Activated naive CD8-positive, alpha-beta T cell treated with anti-CD3 and anti-CD28 coated beads for 36 hours (primary cell): ENCODE data around the gene SPIRE1. TPM values are rescaled to one million over a fixed set of nuclear protein-coding genes. Genes with fewer than 3 reads are reported as not detected.

Experiments used
- DNase-seq: peaks from one replicate; pipeline ENCODE4 v3.0.0; 2021
- H3K27ac Mint-ChIP-seq: one replicate; pipeline ENCODE4 v1.8.0; 2022; ENCODE audit warnings: mild to moderate bottlenecking, moderate library complexity, mixed read lengths
- H3K27me3 Mint-ChIP-seq: one replicate; pipeline ENCODE4 v1.8.0; 2022; ENCODE audit warnings: mild to moderate bottlenecking, mixed read lengths
- H3K36me3 Mint-ChIP-seq: one replicate; pipeline ENCODE4 v1.8.0; 2021; ENCODE audit warnings: mild to moderate bottlenecking, mixed read lengths
- H3K4me1 Mint-ChIP-seq: one replicate; pipeline ENCODE4 v1.8.0; 2021; ENCODE audit warnings: mixed read lengths
- H3K4me3 Mint-ChIP-seq: one replicate; pipeline ENCODE4 v1.8.0; 2022; ENCODE audit warnings: mild to moderate bottlenecking, moderate library complexity, mixed read lengths
- H3K9me3 Mint-ChIP-seq: one replicate; pipeline ENCODE4 v1.8.0; 2022; ENCODE audit warnings: mixed read lengths
- total RNA-seq, 2 experiments: library from RNA; stranded (reverse); gene quantifications; one replicate each; pipeline ENCODE4 v1.2.3, GENCODE V29; 2021

The SPIRE1 gene
- total RNA-seq, 2 experiments from 2014 or later = 4.6 to 6.0 TPM

DNA sequence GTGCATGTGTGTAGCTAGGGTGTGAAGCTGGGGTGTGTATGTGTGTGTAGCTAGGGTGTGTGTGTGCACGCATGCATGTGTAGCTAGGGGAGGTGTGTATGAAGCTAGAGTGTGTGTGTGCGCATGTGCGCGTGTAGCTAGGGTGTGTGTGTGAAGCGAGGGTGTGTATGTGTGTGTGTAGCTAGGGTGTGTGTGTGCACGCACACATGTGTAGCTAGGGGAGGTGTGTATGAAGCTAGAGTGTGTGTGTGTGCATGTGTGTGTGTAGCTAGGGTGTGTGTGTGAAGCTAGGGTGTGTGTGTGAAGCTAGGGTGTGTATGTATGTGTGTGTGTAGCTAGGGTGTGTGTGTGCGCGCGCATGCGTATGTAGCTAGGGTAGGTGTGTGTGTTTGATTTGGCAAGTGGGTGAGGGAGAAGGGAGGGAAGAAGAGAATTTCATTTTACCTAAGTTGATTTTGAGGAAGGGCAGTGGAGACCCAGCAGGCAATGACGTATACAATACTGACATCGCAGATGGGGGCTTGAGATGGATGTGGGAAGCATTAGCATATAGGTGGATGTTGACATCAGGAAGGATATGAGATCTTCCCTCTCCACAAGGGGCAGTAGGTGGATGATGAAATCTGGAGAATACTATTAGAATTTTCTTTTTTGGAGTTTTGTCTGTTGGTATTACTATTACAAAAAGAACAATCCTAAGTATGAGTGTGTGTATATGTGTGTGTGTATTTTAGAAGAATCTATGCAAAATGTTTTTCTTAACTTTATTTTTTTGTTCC, 179.4 kb downstream of the SPIRE1 start:
- Mint-ChIP-seq H3K27ac (no peak overlapping the region), H3K9me3 (no peaks in the 10 kb centered on the region), H3K27me3 (no peaks in the 10 kb centered on the region), H3K4me3 (no peak overlapping the region), H3K36me3 (no peaks in the 10 kb centered on the region), H3K4me1 (no peaks in the 10 kb centered on the region)
- no peak for DNase-seq

DNA sequence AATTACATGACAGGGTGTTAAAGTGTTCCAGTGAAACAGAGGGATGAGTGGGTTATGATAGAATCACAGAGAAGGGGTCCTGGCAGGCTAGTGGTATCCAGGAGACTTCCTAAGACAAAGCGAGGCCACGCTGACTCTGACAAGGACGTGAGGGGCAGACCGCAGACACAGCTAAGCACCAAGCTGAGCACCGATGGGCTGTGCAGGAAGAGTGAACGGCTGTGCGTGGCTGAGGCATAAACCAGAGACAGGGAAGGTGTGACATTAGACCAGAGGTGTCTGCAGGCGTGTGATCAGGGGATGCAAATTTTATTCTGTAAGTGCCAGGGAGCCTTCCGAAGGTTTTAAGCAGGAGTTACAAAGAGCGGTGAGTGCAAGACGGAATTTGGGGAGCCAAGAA, 180.3 kb downstream of the SPIRE1 start:
- no peak for DNase-seq
- Mint-ChIP-seq H3K27me3 (no peaks in the 10 kb centered on the region), H3K9me3 (no peaks in the 10 kb centered on the region), H3K27ac (no peak overlapping the region), H3K4me1 (no peaks in the 10 kb centered on the region), H3K4me3 (no peak overlapping the region), H3K36me3 (no peaks in the 10 kb centered on the region)

DNA sequence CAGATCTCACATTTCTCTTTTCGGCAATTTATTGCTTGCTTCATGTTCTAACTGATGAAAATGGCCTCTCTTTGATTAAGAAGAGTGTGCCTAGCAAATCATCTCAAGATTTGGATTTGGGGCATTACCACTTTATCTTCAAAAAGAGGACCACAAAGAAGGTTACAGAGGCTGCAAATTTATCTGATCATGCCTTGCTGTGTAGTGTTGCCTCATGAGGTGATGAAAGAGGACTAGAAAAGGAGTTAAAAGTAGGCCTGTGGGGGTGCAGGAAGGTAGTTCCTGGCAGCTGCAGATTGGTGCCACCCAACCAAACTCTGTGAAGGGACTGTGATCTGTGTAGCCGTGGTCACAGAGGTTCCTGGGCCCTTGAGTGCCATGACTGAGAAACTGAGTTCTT, 181.0 kb downstream of the SPIRE1 start:
- Mint-ChIP-seq H3K4me3 (no peak overlapping the region), H3K4me1 (no peaks in the 10 kb centered on the region), H3K9me3 (no peaks in the 10 kb centered on the region), H3K27ac (no peak overlapping the region), H3K27me3 (no peaks in the 10 kb centered on the region), H3K36me3 (no peaks in the 10 kb centered on the region)
- DNase-seq = no peak

DNA sequence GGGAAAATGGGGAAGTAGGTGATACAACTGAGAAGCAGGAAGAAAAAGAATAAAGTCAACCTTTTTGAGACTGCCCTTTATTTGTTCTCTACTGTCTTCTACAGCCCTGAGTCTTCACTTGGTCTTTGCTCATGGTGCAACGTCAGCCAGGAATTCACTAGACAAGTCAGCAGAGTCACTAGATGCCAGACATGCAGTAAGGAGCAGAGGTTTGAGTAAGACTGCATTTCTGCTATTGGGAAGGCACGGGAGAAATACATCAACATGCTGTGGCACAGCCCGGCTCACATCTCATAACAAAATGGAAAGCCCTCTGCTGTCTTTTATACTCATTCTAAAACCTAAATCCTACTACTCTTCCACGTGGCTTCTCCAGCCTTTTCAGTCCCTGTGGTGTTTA, 183.0 kb downstream of the SPIRE1 start:
- no peak overlapping the region for H3K4me3 Mint-ChIP-seq
- H3K27me3 Mint-ChIP-seq = no peaks in the 10 kb centered on the region
- H3K27ac Mint-ChIP-seq = no peak overlapping the region
- H3K9me3 Mint-ChIP-seq = no peaks in the 10 kb centered on the region
- H3K36me3 Mint-ChIP-seq = no peaks in the 10 kb centered on the region
- no peaks in the 10 kb centered on the region for H3K4me1 Mint-ChIP-seq
- no peak for DNase-seq

DNA sequence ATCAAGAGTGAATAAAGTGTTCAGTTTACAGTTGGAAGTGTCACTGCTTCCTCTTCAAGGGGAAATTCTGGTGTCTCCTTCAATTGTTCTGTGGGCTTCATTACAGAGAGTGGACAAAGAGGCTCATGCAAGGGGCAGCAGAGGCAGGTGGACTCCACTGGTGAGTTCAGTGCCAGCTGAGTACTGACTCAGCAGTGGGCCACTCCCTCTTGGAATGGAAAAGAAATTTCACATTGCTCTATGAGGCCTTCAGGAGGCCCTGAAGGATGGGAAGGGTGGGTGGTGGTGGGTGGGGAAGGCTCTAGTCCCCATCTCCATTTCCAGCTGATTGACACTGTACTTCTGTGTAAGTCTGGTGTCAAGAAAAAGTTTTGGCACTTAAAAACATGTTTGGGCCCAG, 183.8 kb downstream of the SPIRE1 start:
- Mint-ChIP-seq H3K4me1 (no peaks in the 10 kb centered on the region), H3K27me3 (no peaks in the 10 kb centered on the region), H3K36me3 (no peaks in the 10 kb centered on the region), H3K9me3 (no peaks in the 10 kb centered on the region), H3K4me3 (no peak overlapping the region), H3K27ac (no peak overlapping the region)
- DNase-seq = no peak

DNA sequence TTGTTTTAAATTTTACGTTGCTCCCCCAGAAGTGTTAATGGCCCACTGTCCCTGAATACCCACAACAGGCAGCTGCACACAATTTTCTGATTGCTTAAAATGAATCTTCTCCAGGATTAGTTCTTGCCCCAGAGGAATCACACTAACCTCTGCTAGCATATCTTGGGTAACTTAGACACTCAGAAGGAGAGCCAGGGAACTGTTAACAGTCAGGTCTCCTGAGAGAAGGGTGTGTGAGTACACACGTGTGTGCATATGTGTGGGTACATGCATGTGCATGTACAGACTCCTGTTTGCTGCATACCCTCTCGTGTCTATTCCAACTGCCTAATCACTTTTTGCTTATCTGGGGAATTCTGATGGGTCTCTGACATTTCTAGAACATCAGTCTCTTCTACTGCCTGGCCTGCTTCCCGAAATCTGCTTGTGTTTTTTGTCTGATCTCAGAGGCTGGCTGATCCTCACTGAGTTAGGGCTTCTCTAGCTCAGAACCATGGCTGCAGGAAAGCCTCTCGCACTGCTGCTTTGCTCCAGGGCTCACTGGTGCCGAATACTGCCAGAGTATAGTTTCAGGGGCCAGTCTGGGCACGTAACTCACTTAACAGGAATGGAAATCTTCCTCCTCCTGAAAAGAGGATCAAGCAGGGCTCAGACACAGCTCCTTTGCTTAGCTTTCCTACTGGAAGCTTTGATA, 187.4 kb downstream of the SPIRE1 start:
- H3K4me3 Mint-ChIP-seq = no peak overlapping the region
- H3K9me3 Mint-ChIP-seq = no peaks in the 10 kb centered on the region
- no peak for DNase-seq
- H3K4me1 Mint-ChIP-seq = no peaks in the 10 kb centered on the region
- H3K27me3 Mint-ChIP-seq = no peaks in the 10 kb centered on the region
- H3K36me3 Mint-ChIP-seq = no peaks in the 10 kb centered on the region
- no peak overlapping the region for H3K27ac Mint-ChIP-seq

DNA sequence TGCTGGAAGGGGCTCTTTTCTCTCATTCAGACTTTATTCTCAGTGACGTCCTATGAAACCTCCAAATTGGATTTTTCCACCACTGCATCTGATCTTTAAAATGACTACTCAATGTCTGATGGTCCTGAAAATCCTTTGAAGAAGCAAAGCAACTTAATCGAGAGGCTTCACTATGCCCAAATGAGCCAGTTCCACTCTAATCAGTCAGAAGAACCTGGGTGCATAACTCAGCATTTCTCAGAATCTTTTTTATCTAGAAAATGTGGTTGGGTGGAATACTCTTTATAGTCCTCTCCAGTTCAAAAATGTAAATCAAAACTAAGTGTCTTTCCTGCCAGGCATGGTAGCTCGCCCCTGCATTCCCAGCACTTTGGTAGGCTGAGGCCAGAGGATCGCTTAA, 189.5 kb downstream of the SPIRE1 start:
- Mint-ChIP-seq H3K36me3 (no peaks in the 10 kb centered on the region), H3K4me1 (no peaks in the 10 kb centered on the region), H3K27ac (no peak overlapping the region), H3K9me3 (no peaks in the 10 kb centered on the region), H3K27me3 (no peaks in the 10 kb centered on the region), H3K4me3 (no peak overlapping the region)
- DNase-seq = no peak

DNA sequence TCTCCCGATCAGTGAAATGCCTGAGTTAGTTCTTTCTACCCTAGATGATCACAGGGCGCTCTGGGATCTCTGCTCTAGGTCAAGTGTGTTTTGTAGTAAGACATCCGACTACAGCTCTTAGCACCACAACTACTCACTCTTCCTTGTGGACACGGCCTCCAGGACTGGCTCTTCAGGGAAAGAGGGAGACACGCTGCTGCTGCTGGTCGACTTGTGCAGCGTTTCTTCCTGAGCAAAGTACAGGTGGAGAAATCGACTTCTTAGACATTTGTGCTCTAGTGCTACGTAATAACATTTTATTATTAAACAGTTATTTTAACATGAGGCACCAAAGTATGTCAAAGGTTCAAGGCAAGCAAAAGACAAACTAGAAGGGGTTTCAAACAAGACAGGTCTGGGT, 193.2 kb downstream of the SPIRE1 start:
- no peaks in the 10 kb centered on the region for H3K27me3 Mint-ChIP-seq
- no peak for DNase-seq
- no peaks in the 10 kb centered on the region for H3K4me1 Mint-ChIP-seq
- no peak overlapping the region for H3K4me3 Mint-ChIP-seq
- no peaks in the 10 kb centered on the region for H3K36me3 Mint-ChIP-seq
- no peaks in the 10 kb centered on the region for H3K9me3 Mint-ChIP-seq
- H3K27ac Mint-ChIP-seq = no peak overlapping the region

DNA sequence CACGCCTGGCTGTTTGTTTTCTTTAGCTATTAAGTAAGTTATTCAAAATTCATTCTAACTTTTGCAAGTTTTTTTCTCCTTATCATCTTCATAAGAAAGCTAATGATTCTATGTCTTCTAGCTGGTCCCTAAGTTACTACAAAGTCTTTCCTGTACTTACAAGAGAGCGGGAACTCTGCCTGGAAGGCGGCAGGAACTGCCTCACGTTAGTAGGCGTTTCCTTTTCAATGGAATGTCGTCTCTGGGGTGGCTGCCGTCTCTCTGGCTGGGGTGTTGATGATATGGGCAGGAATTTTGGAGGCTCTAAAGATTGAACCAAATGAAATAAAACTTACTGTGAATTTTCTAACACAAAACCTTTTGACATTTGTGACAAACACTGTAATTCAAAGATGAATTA, 194.7 kb downstream of the SPIRE1 start:
- Mint-ChIP-seq H3K9me3 (no peaks in the 10 kb centered on the region), H3K27ac (no peak overlapping the region), H3K4me1 (no peaks in the 10 kb centered on the region)

DNA sequence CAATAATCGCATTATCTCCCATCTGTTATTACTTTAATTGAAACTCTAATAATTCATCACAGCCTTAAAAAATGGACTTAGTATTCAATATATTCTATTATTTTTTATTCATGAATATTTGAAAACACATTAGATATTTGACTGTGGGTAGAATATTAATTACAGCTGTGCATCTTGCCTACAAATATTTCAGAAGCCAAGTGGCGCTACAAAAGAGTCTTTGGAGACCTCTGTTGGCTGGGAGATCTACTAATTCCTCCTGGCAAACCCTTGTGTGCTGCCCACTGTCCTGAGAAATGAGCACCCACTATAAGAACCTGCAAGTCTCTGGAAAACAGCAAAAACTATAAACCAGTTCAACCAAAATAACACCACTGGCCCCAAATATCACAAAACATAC, 195.7 kb downstream of the SPIRE1 start:
- Mint-ChIP-seq H3K4me3 (no peak overlapping the region), H3K9me3 (no peaks in the 10 kb centered on the region), H3K27ac (no peak overlapping the region), H3K4me1 (no peaks in the 10 kb centered on the region), H3K27me3 (no peaks in the 10 kb centered on the region), H3K36me3 (no peaks in the 10 kb centered on the region)
- no peak for DNase-seq

More for the DNA sequence above, 194.7 kb downstream of the SPIRE1 start:
- H3K4me3 Mint-ChIP-seq = no peak overlapping the region
- no peaks in the 10 kb centered on the region for H3K27me3 Mint-ChIP-seq
- H3K36me3 Mint-ChIP-seq = no peaks in the 10 kb centered on the region
- no peak for DNase-seq

DNA sequence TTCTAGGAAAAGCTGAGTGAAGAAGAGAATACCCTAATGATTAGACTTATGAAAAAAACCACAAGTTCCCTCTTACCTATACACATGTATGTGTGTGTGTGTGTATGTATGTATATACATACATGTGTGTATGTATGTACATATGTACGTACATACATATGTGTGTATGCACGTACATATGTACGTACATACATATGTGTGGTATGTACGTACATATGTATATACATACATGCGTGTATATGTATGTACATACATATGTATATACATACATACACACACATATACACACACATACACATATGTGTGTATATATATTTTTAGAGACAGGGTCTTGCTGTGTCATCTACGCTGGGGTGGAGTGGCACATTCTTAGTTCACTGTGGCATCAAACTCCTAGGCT, 196.6 kb downstream of the SPIRE1 start:
- no peak overlapping the region for H3K4me3 Mint-ChIP-seq

DNA sequence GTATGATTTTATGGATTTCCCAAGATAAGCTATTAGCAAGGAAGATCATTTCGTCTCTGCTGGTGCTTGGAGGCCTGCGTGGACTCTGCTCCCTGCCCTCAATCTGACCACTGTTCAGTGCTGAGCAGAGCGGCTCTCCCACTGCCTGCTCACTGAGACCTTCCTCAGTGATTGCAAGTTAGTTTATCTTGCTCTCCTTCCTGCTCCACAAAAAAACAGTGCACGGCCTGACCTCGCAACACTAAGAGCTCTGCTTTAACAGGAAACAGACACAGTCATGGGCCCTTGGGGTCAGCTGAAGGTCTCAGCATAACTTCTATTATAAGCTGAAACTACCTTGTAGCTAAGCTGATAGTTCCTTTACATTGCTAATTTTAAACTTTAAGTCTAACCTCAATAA, 197.0 kb downstream of the SPIRE1 start:
- DNase-seq = no peak
- H3K27me3 Mint-ChIP-seq = no peaks in the 10 kb centered on the region
- H3K4me1 Mint-ChIP-seq = no peaks in the 10 kb centered on the region
- no peaks in the 10 kb centered on the region for H3K36me3 Mint-ChIP-seq
- H3K4me3 Mint-ChIP-seq = no peak overlapping the region
- no peak overlapping the region for H3K27ac Mint-ChIP-seq
- no peaks in the 10 kb centered on the region for H3K9me3 Mint-ChIP-seq

More for the DNA sequence above, 196.6 kb downstream of the SPIRE1 start:
- no peak overlapping the region for H3K27ac Mint-ChIP-seq
- no peaks in the 10 kb centered on the region for H3K36me3 Mint-ChIP-seq
- DNase-seq = no peak
- no peaks in the 10 kb centered on the region for H3K4me1 Mint-ChIP-seq
- no peaks in the 10 kb centered on the region for H3K9me3 Mint-ChIP-seq
- H3K27me3 Mint-ChIP-seq = no peaks in the 10 kb centered on the region

DNA sequence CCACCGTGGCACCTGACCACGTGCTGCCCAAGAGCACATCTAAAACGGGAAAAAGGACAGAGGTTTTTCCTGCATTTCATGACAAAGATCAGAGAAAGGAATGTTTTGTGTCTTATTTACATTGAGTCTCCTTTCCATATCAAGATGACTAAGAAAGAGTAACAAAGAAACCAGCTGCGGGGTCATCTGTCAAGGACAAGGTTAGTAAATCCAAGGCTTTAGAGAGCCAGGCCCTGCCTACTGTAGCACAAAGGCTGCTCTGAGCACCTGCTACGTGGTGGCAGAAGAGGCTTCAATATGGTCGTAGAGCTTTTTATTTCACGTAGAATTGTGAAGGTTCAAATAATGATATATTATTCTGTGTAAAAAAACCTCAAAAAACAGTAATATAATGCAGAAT, 199.1 kb downstream of the SPIRE1 start:
- DNase-seq = no peak
- H3K4me3 Mint-ChIP-seq = no peak overlapping the region
- H3K4me1 Mint-ChIP-seq = no peaks in the 10 kb centered on the region
- no peaks in the 10 kb centered on the region for H3K36me3 Mint-ChIP-seq
- H3K9me3 Mint-ChIP-seq = no peaks in the 10 kb centered on the region
- no peaks in the 10 kb centered on the region for H3K27me3 Mint-ChIP-seq
- H3K27ac Mint-ChIP-seq = no peak overlapping the region

DNA sequence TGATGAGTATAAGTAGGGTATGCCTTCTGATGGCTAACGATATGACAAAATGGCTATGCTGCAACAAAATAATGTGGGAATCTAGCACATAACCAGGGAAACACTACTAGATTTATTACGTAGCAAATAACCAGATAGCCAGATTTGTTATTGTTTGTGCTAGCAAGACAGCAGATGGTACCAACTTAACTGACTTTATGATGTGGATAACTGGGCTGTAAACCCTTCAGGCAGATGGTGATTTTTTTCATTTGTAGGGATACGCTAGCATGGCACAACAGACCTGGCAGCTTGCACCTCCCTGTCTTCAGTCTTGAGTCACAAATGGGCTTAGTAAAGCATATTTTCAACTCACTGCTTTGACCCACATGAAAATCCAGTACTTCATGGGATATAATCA, 201.5 kb downstream of the SPIRE1 start:
- Mint-ChIP-seq H3K27me3 (no peaks in the 10 kb centered on the region), H3K4me1 (no peaks in the 10 kb centered on the region), H3K9me3 (no peaks in the 10 kb centered on the region), H3K27ac (no peak overlapping the region), H3K36me3 (no peaks in the 10 kb centered on the region), H3K4me3 (no peak overlapping the region)
- DNase-seq = no peak

DNA sequence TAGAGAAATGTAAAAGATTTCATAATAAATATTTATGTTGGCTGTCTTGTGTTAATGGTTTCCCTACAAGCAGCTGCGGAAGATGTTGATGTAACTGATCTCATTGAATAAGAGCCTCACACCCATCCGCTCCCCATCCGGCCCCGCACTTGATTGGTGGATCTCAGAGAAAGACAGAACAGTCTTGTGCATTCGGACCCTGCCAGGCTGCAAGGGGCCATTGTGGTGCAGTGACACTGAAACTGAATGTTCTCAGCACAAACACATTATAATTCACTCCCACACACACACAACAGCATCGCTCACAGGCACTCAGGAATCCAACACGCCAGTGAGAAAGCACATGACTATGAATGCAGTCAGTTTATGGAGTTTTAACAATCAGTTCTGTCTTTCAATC, 202.4 kb downstream of the SPIRE1 start:
- Mint-ChIP-seq H3K9me3 (no peaks in the 10 kb centered on the region), H3K4me1 (no peaks in the 10 kb centered on the region), H3K36me3 (no peaks in the 10 kb centered on the region), H3K27ac (no peak overlapping the region), H3K27me3 (no peaks in the 10 kb centered on the region), H3K4me3 (no peak overlapping the region)
- no peak for DNase-seq

DNA sequence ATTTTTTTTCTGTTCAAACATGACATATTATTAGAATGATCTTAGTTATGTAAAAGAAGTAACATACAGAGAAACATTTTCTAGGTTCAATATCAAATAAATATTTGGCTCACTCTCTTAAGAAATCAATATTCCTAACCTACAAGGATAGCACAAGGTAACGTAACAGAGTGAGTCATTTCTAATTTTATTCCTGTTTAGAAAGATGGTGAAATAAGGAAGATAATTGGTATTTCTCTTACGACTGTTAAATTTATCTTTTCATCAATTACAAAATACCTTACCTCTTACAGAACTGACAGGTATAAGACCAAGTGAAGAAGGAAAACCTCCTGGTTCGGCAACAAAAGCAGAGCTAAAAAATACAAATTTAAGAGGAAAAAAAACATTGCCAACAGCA, 205.1 kb downstream of the SPIRE1 start:
- Mint-ChIP-seq H3K27ac (no peak overlapping the region), H3K36me3 (peaks cover 3% of the 10 kb centered on the region), H3K4me3 (no peak overlapping the region), H3K27me3 (no peaks in the 10 kb centered on the region), H3K9me3 (no peaks in the 10 kb centered on the region), H3K4me1 (no peaks in the 10 kb centered on the region)
- no peak for DNase-seq
